22Rv1 (cell line): ENCODE data around the gene MFN2.

ENCODE experiments used
- ZFX ChIP-seq: fragments of 450-650 bp; IDR thresholded peaks from 2 replicates; pipeline ENCODE4 v1.6.1; 2017; ENCODE audit warnings: antibody characterized with exemption, borderline replicate concordance
- TF ChIP-seq, protein P1 (sequence below): fragments of 450-650 bp; IDR thresholded peaks from 2 replicates; pipeline ENCODE4 v1.5.1; 2017; ENCODE audit warnings: mild to moderate bottlenecking

DNA sequence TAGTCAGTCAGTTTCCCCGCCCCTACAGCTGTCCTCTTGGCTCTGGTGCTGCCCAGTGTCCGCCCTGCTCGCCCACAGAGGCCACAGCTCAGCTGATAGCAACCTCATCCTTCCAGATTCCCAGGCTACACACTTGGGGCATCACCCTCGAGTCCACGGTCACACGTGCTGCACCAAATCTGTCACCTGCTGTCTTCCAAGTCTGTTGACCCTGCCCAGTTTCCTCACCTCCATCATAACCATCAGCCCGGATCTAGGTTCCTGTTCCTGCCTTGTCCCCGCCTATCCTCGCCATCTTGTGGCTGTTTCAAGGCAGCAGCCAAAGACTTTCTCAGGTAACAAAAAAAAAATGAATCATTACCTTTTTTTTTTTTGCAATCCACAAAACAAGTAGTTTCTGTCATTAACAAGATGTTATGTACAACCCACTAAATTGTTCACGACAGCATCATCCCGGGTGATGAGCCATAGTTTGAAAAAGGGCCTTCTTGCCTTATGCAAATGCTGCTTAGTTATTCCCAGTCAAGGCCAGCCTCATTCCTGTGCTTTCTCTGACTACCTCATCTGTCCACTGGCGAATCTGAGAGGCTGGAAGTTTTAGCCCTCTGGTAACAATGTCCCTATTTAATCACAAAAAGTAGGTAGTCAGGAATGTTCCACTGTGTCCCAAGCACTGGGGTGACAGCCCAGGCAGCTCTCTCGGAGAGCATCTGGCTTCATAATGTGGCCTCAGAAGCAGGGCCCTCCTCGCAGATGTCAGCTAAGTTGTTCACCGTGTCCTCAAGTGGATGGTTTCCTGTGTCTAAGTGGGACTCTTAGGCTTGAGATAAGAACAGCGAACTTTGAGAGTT lies 34.1 kb downstream of the MFN2 start:
- TF ChIP-seq, protein P1, sequence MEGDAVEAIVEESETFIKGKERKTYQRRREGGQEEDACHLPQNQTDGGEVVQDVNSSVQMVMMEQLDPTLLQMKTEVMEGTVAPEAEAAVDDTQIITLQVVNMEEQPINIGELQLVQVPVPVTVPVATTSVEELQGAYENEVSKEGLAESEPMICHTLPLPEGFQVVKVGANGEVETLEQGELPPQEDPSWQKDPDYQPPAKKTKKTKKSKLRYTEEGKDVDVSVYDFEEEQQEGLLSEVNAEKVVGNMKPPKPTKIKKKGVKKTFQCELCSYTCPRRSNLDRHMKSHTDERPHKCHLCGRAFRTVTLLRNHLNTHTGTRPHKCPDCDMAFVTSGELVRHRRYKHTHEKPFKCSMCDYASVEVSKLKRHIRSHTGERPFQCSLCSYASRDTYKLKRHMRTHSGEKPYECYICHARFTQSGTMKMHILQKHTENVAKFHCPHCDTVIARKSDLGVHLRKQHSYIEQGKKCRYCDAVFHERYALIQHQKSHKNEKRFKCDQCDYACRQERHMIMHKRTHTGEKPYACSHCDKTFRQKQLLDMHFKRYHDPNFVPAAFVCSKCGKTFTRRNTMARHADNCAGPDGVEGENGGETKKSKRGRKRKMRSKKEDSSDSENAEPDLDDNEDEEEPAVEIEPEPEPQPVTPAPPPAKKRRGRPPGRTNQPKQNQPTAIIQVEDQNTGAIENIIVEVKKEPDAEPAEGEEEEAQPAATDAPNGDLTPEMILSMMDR: no peak
- no peak for TF ChIP-seq ZFX
